ENCODE results near the gene SEL1L.

Gene SEL1L

GRCh38 chr14:81534510-81535074 is 939 bp upstream of the SEL1L start:
- TF ChIP-seq SIN3A (IDR thresholded peaks at IDR 0.05; ENCODE audit: borderline replicate concordance, insufficient read depth, low read length) (no peak), FOXP2 (optimal IDR thresholded peaks at IDR 0.05; ENCODE audit: borderline replicate concordance, extremely low read depth, extremely low read length, insufficient read depth) (no peak), POLR2AphosphoS5 (IDR thresholded peaks at IDR 0.05; ENCODE audit: low read depth, low read length) (no peak), TAF1 (IDR thresholded peaks at IDR 0.05; ENCODE audit: borderline replicate concordance, insufficient read depth, low read length) (no peak)
- TF ChIP-seq, protein P1, sequence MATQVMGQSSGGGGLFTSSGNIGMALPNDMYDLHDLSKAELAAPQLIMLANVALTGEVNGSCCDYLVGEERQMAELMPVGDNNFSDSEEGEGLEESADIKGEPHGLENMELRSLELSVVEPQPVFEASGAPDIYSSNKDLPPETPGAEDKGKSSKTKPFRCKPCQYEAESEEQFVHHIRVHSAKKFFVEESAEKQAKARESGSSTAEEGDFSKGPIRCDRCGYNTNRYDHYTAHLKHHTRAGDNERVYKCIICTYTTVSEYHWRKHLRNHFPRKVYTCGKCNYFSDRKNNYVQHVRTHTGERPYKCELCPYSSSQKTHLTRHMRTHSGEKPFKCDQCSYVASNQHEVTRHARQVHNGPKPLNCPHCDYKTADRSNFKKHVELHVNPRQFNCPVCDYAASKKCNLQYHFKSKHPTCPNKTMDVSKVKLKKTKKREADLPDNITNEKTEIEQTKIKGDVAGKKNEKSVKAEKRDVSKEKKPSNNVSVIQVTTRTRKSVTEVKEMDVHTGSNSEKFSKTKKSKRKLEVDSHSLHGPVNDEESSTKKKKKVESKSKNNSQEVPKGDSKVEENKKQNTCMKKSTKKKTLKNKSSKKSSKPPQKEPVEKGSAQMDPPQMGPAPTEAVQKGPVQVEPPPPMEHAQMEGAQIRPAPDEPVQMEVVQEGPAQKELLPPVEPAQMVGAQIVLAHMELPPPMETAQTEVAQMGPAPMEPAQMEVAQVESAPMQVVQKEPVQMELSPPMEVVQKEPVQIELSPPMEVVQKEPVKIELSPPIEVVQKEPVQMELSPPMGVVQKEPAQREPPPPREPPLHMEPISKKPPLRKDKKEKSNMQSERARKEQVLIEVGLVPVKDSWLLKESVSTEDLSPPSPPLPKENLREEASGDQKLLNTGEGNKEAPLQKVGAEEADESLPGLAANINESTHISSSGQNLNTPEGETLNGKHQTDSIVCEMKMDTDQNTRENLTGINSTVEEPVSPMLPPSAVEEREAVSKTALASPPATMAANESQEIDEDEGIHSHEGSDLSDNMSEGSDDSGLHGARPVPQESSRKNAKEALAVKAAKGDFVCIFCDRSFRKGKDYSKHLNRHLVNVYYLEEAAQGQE (IDR thresholded peaks at IDR 0.05; ENCODE audit: insufficient read depth in 1 of 2, low read depth in 2 of 2, low read length in 2 of 2), result no peak

DNA sequence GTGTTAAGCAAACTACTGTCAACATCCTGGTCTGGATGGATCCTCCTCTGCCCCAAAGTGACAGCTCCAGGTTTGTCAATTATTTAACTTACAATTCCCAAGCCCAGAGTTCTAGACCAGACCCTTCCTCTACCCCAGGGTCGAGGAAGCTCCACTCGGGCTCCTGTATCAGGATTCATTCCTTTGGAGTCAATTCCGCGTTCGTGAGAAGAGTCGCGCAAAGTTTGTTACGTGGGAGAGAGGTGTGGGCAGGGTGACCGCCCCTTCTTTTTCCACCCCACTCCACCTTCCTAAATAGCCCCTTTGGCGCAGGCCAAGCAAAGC is 479 bp downstream of the SEL1L start:
- TF ChIP-seq, protein P1 (IDR thresholded peaks at IDR 0.05; ENCODE audit: insufficient read depth in 1 of 2, low read depth in 2 of 2, low read length in 2 of 2), result no peak
- no peak for TF ChIP-seq FOXP2 (optimal IDR thresholded peaks at IDR 0.05; ENCODE audit: borderline replicate concordance, extremely low read depth, extremely low read length, insufficient read depth)
- TF ChIP-seq SIN3A (IDR thresholded peaks at IDR 0.05; ENCODE audit: borderline replicate concordance, insufficient read depth, low read length), result no peak
- no peak for TF ChIP-seq POLR2AphosphoS5 (IDR thresholded peaks at IDR 0.05; ENCODE audit: low read depth, low read length)
- TF ChIP-seq TAF1 (IDR thresholded peaks at IDR 0.05; ENCODE audit: borderline replicate concordance, insufficient read depth, low read length), result no peak

GRCh38 chr14:81529391-81529790 is 4.3 kb downstream of the SEL1L start:
- TF ChIP-seq, protein P1 (IDR thresholded peaks at IDR 0.05; ENCODE audit: insufficient read depth in 1 of 2, low read depth in 2 of 2, low read length in 2 of 2), result no peak
- no peak for TF ChIP-seq FOXP2 (optimal IDR thresholded peaks at IDR 0.05; ENCODE audit: borderline replicate concordance, extremely low read depth, extremely low read length, insufficient read depth)
- no peak for TF ChIP-seq TAF1 (IDR thresholded peaks at IDR 0.05; ENCODE audit: borderline replicate concordance, insufficient read depth, low read length)
- no peak for TF ChIP-seq POLR2AphosphoS5 (IDR thresholded peaks at IDR 0.05; ENCODE audit: low read depth, low read length)
- TF ChIP-seq SIN3A (IDR thresholded peaks at IDR 0.05; ENCODE audit: borderline replicate concordance, insufficient read depth, low read length), result no peak

DNA sequence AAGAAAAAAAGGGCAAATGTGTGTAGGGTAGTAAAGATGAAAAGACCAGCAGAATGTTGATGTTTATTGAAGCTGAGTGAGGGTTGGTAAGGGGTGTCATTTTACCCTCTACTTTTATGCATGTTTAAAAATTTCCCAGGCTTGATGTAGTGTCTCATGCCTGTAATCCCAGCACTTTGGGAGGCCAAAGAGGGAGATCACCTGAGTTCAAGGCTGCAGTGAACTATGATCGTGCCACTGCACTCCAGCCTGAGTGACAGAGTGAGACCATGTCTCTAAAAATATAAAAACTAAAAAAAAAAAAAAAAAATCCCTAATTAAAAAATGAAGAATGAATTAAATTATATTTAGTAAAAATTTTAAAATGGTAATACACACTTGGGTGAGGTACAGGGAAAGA is 8.5 kb downstream of the SEL1L start:
- TF ChIP-seq SIN3A (IDR thresholded peaks at IDR 0.05; ENCODE audit: borderline replicate concordance, insufficient read depth, low read length) (no peak), POLR2AphosphoS5 (IDR thresholded peaks at IDR 0.05; ENCODE audit: low read depth, low read length) (no peak)
- TF ChIP-seq, protein P1 (IDR thresholded peaks at IDR 0.05; ENCODE audit: insufficient read depth in 1 of 2, low read depth in 2 of 2, low read length in 2 of 2), result no peak

GRCh38 chr14:81523616-81524015 is 10.0 kb downstream of the SEL1L start:
- TF ChIP-seq POLR2AphosphoS5 (IDR thresholded peaks at IDR 0.05; ENCODE audit: low read depth, low read length) (no peak), SIN3A (IDR thresholded peaks at IDR 0.05; ENCODE audit: borderline replicate concordance, insufficient read depth, low read length) (no peak)

Measured in PFSK-1 (cell line).